ENCODE data around the gene GPX3.

Gene GPX3

DNA sequence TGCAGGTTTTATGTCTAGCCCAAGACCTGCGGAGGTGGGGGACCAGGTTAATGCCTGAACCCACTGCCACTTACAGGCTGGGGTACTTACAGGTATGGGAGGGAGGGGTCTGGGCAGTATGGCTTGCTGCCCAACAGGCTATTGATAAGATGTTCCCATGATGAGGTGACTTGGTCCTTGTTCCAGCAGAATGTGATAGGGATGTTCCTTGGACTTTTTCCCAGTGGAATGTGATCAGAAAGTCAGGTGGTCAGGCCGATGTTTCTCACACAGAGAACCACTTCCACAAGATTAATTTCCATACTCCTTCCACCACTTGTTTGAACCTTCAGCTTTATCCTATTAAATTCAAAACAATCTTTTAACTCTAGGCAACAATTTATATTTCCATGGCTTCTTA is 27.0 kb upstream of the GPX3 start:
- Histone ChIP-seq H3K27me3 (replicated peaks; ENCODE audit: control insufficient read depth, insufficient read depth, low read length) (no peaks in the 10 kb centered on the region), H3K4me3 (replicated peaks; ENCODE audit: low read depth, low read length) (no peak overlapping the region), H3K36me3 (ENCODE audit: control insufficient read depth, insufficient read depth, low read length) (no peaks in the 10 kb centered on the region)
- DNase-seq (ENCODE audit: extremely low read depth, insufficient read length) = no peak
- TF ChIP-seq, protein P1, sequence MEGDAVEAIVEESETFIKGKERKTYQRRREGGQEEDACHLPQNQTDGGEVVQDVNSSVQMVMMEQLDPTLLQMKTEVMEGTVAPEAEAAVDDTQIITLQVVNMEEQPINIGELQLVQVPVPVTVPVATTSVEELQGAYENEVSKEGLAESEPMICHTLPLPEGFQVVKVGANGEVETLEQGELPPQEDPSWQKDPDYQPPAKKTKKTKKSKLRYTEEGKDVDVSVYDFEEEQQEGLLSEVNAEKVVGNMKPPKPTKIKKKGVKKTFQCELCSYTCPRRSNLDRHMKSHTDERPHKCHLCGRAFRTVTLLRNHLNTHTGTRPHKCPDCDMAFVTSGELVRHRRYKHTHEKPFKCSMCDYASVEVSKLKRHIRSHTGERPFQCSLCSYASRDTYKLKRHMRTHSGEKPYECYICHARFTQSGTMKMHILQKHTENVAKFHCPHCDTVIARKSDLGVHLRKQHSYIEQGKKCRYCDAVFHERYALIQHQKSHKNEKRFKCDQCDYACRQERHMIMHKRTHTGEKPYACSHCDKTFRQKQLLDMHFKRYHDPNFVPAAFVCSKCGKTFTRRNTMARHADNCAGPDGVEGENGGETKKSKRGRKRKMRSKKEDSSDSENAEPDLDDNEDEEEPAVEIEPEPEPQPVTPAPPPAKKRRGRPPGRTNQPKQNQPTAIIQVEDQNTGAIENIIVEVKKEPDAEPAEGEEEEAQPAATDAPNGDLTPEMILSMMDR (IDR thresholded peaks at IDR 0.05; ENCODE audit: insufficient read depth, low read length, poor library complexity, severe bottlenecking) = no peak

DNA sequence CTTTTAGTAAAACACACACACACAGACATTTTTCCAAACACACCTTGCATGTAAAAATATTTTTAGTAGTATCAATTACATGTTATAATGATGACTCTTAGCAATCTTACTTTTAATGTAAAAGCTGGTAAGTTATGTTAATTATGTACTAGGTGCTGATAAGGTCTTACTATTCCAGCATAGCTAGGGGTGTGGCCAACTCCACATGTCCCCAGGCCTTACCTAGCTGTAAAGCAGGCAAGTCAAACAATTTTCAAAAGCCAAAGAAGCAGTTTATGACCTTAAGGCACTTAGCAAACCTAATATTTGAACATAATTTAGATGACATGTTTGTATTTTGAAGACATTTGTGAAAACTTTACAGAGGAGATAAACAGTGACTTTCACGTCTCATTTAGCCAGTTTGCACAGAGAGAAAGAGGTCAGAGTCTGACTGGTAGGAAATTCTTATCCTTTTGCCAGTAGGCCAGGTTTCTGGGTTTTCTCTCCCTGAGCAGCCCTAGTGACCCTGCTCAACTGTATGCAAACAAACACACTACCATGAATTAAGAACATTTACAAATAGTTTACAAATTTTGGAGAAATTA is 26.5 kb upstream of the GPX3 start:
- TF ChIP-seq, protein P1 (IDR thresholded peaks at IDR 0.05; ENCODE audit: insufficient read depth, low read length, poor library complexity, severe bottlenecking) = no peak
- DNase-seq (ENCODE audit: extremely low read depth, insufficient read length) = no peak
- H3K36me3 ChIP-seq (ENCODE audit: control insufficient read depth, insufficient read depth, low read length) = no peaks in the 10 kb centered on the region
- H3K27me3 ChIP-seq (replicated peaks; ENCODE audit: control insufficient read depth, insufficient read depth, low read length) = no peaks in the 10 kb centered on the region
- no peak overlapping the region for H3K4me3 ChIP-seq (replicated peaks; ENCODE audit: low read depth, low read length)

DNA sequence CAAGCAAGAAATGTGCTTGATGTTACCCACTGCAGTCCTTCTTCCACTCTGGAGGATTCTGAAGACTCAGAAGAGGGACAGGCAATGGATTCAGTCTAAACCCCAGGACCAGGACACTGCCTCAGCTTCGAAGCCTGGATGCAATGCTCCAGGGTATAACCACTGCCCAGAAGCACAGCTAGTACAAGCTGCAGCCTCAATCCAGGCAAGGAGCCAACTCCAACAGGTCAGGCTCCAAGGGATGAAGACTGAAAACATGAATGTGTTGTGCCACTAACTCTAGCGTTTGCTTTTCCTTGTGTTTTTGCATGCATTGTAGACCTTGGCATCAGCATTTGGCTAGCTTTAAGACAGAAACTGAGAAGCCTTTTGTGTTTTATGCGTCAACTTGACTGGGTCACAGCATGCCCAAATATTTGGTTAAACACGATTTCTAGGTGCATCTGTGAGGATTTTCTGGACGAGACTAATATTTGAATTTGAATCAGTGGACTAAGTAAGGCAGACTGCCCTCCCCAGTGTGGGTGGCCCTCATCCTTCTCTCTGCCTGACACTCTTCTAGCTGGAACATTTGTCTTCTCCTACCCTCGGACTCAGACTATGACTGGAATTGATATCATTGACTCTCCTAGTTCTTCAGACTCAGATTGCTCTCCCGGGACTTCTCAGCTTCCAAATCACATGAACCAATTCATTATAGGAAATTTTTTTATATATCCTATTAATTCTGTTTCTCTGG is 20.5 kb upstream of the GPX3 start:
- no peak overlapping the region for H3K4me3 ChIP-seq (replicated peaks; ENCODE audit: low read depth, low read length)
- TF ChIP-seq, protein P1 (IDR thresholded peaks at IDR 0.05; ENCODE audit: insufficient read depth, low read length, poor library complexity, severe bottlenecking) = no peak
- H3K36me3 ChIP-seq (ENCODE audit: control insufficient read depth, insufficient read depth, low read length) = no peaks in the 10 kb centered on the region
- no peaks in the 10 kb centered on the region for H3K27me3 ChIP-seq (replicated peaks; ENCODE audit: control insufficient read depth, insufficient read depth, low read length)
- DNase-seq (ENCODE audit: extremely low read depth, insufficient read length) = no peak

DNA sequence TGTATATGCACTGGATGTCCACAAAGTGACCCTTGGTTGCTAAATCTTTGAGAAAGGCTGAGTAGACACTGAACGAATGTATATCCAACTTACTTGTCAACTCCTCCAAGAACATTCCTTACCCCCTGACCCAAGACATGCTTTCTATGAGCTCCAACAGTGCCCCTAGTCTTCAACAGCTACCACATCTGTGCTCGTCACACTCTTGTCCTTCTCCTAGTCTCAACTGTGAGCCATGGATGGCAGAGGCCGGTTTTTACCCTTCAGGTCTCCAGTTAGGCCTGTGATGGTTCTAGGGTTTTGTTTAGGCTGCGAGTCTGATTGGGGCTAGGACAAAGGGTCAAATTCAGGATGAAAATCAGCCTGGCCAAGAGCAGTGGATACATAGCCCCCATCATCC is 19.0 kb upstream of the GPX3 start:
- Histone ChIP-seq H3K4me3 (replicated peaks; ENCODE audit: low read depth, low read length) (no peak overlapping the region), H3K36me3 (ENCODE audit: control insufficient read depth, insufficient read depth, low read length) (no peaks in the 10 kb centered on the region), H3K27me3 (replicated peaks; ENCODE audit: control insufficient read depth, insufficient read depth, low read length) (no peaks in the 10 kb centered on the region)
- DNase-seq (ENCODE audit: extremely low read depth, insufficient read length) = no peak
- TF ChIP-seq, protein P1 (IDR thresholded peaks at IDR 0.05; ENCODE audit: insufficient read depth, low read length, poor library complexity, severe bottlenecking) = no peak

DNA sequence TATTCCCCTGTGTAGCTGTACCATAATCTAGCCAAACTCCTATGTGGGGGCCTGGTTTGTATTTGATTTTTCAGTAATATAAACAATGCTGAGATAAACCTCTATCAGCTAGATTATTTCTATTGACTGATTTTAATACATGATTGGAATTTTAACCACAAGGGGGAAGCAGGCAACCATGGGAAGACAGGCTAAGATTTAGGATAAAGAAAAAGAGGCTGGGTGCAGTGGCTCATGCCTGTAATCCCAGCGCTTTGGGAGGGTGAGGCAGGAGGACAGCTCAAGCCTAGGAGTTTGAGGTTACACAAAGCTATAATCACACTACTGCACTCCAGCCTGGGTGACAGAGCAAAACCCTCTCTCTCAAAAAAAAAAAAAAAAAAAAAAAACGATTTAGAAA is 18.1 kb upstream of the GPX3 start:
- no peak for DNase-seq (ENCODE audit: extremely low read depth, insufficient read length)
- TF ChIP-seq, protein P1 (IDR thresholded peaks at IDR 0.05; ENCODE audit: insufficient read depth, low read length, poor library complexity, severe bottlenecking) = no peak
- Histone ChIP-seq H3K36me3 (ENCODE audit: control insufficient read depth, insufficient read depth, low read length) (no peaks in the 10 kb centered on the region), H3K27me3 (replicated peaks; ENCODE audit: control insufficient read depth, insufficient read depth, low read length) (no peaks in the 10 kb centered on the region), H3K4me3 (replicated peaks; ENCODE audit: low read depth, low read length) (no peak overlapping the region)

All from GM06990 (cell line).